ENCODE measurements around the gene ZFYVE28.

The ZFYVE28 gene

GRCh38 chr4:2352171-2352570 lies 66.3 kb downstream of the ZFYVE28 start:
- DNase-seq, result no peak

GRCh38 chr4:2350982-2351381 lies 67.5 kb downstream of the ZFYVE28 start:
- no peak for DNase-seq

GRCh38 chr4:2348786-2349185 lies 69.7 kb downstream of the ZFYVE28 start:
- DNase-seq, result no peak

- DNase-seq, result no peak
Observed at GRCh38 chr4:2347190-2347589, 71.3 kb downstream of the ZFYVE28 start.

- no peak for DNase-seq
Observed at GRCh38 chr4:2343476-2343875, 75.0 kb downstream of the ZFYVE28 start.

GRCh38 chr4:2341911-2342652 lies 76.4 kb downstream of the ZFYVE28 start:
- DNase-seq, result no peak

GRCh38 chr4:2341261-2341841 lies 77.1 kb downstream of the ZFYVE28 start:
- DNase-seq, result no peak

GRCh38 chr4:2340272-2341061 lies 78.0 kb downstream of the ZFYVE28 start:
- DNase-seq, result no peak

- no peak for DNase-seq
Observed at GRCh38 chr4:2339458-2340271, 78.8 kb downstream of the ZFYVE28 start.

GRCh38 chr4:2338754-2339457 lies 79.5 kb downstream of the ZFYVE28 start:
- no peak for DNase-seq

GRCh38 chr4:2337896-2338295 lies 80.5 kb downstream of the ZFYVE28 start:
- DNase-seq, result no peak

- no peak for DNase-seq
Observed at GRCh38 chr4:2337131-2337723, 81.2 kb downstream of the ZFYVE28 start.

- no peak for DNase-seq
Observed at GRCh38 chr4:2336659-2337058, 81.8 kb downstream of the ZFYVE28 start.

- no peak for DNase-seq
Observed at GRCh38 chr4:2335729-2336101, 82.7 kb downstream of the ZFYVE28 start.

- no peak for DNase-seq
Observed at GRCh38 chr4:2334826-2335728, 83.4 kb downstream of the ZFYVE28 start.

GRCh38 chr4:2333916-2334644 lies 84.4 kb downstream of the ZFYVE28 start:
- no peak for DNase-seq

GRCh38 chr4:2333356-2333841 lies 85.0 kb downstream of the ZFYVE28 start:
- DNase-seq, result no peak

- no peak for DNase-seq
Observed at GRCh38 chr4:2332976-2333319, 85.5 kb downstream of the ZFYVE28 start.

GRCh38 chr4:2332201-2332975 lies 86.1 kb downstream of the ZFYVE28 start:
- DNase-seq, result no peak

All from effector CD4-positive, alpha-beta T cell (primary cell).